Activated CD4-positive, CD25-positive, alpha-beta regulatory T cell treated with anti-CD3 and anti-CD28 coated beads, Interleukin-2, amount 50 U/mL, for 72 hours (primary cell): ENCODE data around the gene RNF126.

ENCODE experiments used
- DNase-seq: peaks from one replicate; pipeline ENCODE4 v3.0.0; 2021

RNF126 gene

GRCh38 chr19:662207-662961 is 630 bp downstream of the RNF126 start:
- DNase-seq: peak; percentile 65

DNA sequence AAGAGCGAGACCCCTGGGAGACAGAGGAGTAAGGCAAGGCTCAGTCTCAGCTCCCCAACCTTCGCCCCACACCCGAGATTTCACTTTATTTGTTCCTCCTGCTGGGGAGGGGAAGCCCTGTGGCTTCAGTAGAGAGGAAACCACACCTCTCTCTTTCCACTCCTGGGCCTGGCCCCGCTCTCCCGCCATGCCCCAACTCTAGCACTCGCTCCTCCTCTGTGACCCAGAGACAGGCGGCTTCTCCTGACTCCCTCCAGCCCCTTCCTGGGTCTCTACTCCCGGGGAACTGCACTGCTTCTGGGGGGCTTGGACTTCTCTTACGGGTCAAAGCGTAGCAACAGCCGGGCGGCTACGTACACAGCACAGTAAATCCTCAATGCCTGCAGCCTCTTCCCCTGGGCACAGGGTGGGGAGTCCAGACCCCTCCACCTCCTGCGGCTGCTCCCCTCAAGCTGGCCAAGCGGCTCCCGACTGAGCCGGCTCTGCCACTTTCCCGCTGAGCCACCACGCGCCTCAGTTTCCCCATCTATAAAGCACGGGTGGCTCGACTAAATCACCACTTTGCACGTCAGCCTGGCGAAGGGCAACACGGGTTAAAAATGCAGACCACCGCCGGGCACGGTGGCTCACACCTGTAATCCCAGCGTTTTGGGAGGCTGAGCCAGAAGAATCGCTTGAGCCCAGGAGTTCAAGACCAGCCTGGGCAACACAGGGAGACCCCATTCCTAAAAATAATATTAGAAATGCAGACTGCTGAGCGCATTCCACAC is 1.4 kb downstream of the RNF126 start:
- DNase-seq: peak; percentile 53

- DNase-seq: no peak
Measured at GRCh38 chr19:660793-661426, 2.1 kb downstream of the RNF126 start.

DNA sequence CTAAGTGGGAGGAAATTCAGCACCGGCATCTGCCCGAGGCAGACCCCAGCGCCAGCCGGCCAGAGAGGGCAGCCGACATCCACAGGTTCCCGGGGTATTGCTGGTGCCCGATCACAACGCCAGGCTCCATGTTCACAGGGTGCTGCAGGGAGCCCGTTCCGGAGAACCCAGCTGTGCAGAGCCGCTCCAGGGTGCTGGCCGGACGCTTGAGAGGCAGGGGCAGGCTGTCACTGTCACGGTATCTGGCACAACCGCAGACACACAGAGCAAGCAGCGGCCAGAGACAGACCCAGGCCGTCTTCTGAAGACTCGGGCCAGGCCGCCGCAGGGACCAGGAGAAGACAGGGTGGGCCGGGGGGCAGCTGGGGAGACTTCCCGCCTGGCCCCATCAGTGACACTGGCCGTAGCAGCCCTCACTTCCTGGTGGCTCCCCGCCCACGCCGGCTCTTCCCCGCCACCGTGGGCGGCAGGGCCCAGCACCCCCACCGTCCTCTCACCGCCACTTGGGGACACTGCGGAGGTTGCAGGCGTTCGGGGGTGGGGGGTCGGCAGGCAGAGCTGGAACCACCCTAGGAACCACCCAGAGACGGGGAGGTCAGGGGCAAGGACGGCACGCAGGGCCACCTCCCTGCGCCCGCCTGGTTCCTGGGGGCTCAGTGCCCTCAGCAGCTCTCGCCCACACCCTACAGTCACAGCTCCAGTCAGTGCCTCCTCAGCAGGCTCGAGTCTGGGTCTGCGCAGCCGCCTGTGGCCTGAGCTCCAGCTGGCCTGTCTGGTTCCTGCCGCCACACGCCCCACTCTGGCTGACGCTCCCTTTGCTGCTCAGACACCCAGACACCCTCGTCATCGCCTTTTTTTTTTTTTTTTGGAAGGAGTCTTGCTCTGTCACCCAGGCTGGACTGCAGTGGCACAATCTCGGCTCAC is 3.8 kb downstream of the RNF126 start:
- DNase-seq: no peak

DNA sequence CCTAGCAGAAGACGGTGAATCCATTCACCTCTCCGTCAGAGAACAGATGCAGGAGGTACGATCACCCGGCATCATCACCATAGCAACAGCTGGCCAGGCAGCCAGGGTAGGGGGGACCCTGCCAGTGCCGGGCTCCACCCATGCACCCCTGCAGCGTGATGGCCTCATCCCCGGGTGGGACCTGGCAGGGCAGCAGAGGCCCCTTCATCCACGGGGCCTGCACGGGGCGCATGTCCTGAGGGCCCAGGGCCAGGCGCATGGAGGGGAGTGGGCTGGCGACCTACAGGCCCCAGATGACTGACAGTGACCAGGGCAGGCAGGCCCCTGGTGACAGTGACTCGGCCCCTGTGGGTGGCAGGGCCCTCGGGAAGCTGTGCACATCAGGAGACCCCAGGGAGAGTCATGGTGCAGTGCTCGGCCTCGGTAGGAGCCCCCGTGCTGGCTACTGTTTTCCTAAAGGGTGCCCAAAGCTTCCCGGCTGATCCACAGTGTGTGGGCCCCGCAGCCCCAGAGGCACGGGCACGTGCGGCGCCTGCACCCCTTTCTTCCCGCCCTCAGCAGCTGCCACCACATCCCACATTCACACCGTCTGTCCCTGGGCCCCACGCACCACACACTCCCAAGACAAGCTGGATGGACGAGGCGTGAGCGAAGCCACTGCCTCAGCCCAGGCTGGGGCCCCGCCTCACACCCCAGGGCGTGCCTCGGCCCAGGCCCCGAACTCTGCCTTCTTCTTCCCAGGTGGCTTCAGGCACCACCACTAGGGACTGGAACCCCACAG is 4.8 kb downstream of the RNF126 start:
- DNase-seq: no peak

- no peak for DNase-seq
Measured at GRCh38 chr19:657611-658010, 5.4 kb downstream of the RNF126 start.

GRCh38 chr19:656751-657559 is 6.1 kb downstream of the RNF126 start:
- DNase-seq: no peak

GRCh38 chr19:655691-656090 is 7.3 kb downstream of the RNF126 start:
- no peak for DNase-seq

DNA sequence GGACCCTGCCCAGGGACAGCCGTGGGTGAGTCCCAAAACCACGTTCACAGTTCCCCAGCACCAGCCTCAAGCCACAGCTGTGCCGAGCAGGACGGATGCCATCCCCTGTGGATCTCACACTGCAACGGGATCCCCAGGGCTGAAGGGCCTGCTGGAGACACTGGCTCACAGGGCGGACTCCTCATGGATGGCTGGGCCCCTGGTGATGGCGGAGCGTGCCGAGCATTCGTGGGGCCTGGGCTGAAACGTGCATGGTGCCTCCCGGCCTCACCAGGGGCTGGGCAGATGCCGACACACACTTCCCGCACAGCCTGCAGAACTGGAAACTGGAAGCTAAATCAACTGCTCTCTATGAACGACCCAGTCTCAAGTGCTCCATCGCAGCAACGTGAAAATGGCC is 9.6 kb downstream of the RNF126 start:
- no peak for DNase-seq

DNA sequence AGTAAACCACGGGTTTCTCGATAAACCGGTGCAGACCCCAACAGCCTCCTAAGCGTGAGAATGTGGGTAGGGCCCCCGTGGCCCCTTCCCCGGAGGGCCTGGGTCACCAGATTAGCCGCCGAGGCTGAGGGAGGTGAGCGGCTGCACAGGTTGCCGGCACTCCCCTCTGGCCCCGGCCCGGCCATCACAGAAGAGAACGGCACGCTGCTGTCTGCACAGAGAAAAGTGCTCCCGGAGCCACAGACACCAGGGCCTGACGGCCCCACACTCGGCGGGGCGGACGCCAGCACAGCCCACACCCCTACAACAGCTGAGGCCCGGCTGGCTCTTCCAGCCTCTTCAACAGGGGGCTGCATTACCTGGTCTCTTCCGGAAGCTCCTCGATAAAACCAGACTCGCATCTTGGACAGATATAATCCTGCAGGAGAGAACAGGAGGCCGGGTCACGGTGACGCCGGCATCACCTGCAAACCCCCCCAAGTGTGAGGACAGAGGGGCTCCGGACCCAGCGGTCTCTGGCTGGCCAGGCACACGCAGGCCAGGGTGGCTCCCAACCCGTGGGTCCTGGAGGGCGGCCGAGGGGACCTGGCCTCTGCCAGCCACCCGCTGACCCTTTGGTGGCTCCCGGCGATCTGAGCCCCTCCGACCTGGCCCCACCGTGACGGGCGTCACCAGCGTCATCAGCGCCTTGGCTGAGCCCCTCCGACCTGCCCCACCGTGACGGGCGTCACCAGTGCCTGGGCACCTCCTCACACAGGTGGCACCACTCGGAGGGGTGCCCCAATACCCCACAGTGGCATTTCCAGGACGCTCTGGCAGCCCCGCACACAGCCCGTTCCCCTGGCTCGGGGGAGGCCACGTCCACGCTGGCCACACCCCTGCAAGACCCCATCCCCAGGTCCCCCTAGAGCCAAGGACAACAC is 10.3 kb downstream of the RNF126 start:
- no peak for DNase-seq

DNA sequence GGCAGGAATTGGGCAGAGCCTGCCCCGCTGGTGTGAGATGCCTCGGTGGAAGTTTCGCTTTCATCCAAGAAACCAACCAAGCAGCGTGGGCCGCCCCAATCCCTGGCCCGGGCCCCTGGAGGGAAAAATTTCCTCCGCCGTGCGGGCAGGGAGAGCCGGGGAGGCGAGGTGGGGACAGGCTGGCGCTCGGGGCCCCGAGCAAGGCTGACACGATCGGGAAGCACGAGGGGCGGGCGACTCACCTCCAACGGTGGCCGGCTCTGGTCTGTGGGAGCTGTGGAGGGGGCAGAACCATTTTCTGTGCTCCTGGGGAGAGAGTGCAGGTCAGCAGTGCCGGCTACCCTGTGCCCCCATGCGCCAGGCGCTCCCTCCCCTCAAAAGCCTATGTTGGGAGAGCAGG is 11.0 kb downstream of the RNF126 start:
- no peak for DNase-seq

GRCh38 chr19:651114-651818 is 11.7 kb downstream of the RNF126 start:
- DNase-seq: no peak

DNA sequence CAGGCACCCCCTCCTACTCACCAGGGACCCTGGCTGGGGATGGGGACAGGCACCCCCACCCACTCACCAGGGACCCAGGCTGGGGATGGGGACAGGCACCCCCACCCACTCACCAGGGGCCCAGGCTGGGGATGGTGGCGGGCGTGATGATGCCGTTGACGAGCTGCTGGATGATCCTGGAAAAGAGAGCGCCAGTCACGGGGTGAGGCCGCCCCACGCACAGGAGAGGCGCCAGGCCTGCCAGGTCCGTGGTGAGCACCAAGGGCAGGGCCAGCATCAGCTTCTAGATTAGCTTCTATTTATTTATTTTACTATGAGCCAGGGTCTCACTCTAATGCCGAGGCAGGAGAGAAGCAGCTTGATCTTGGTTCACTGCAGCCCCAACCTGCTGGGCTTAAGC is 12.9 kb downstream of the RNF126 start:
- DNase-seq: no peak

DNA sequence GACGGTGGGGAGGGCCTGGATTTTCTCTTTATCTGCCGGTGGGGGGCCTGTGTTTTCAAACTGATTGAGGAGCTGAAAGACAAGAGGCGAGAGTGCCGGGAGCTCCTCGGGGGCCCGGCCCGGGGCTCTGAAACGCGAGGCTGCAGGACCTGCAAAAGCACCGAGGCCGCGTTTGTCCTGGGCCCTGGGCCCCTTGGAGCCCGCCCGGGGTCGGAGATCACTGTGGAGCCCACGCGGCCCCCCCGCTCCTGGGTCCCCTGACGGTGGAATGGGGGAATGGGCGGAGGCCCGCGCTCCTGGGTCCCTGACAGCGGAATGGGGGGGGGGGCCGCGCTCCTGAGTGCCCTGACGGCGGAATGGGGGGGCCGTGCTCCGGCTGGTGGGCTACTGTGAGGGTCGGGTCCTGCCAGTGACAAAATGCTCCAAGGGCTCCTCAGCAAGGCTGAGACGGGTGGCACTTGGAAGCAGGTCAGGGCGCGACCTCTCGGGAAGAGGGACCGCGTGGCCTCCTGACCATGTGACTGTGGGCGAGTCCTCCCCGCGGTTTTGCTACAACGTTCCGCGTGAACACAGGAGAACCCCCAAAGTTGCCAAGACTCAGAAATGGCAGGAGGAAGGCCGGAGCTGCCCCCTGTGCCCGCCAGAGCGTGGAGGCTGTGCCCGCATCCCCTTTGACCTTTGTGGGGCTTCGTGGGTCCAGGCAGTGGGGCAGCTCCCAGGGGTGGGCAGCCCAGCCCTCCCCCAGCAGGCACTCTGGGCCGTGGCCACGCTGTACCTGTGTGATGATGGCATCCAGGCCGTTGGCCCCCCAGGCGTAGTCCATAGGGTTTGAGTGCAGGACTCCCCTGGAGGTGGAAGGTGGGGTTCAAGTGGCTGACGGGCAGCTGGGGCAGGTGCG is 13.9 kb downstream of the RNF126 start:
- DNase-seq: no peak

- DNase-seq: no peak
Measured at GRCh38 chr19:648305-648704, 14.7 kb downstream of the RNF126 start.

GRCh38 chr19:647566-648284 is 15.3 kb downstream of the RNF126 start:
- DNase-seq: no peak

DNA sequence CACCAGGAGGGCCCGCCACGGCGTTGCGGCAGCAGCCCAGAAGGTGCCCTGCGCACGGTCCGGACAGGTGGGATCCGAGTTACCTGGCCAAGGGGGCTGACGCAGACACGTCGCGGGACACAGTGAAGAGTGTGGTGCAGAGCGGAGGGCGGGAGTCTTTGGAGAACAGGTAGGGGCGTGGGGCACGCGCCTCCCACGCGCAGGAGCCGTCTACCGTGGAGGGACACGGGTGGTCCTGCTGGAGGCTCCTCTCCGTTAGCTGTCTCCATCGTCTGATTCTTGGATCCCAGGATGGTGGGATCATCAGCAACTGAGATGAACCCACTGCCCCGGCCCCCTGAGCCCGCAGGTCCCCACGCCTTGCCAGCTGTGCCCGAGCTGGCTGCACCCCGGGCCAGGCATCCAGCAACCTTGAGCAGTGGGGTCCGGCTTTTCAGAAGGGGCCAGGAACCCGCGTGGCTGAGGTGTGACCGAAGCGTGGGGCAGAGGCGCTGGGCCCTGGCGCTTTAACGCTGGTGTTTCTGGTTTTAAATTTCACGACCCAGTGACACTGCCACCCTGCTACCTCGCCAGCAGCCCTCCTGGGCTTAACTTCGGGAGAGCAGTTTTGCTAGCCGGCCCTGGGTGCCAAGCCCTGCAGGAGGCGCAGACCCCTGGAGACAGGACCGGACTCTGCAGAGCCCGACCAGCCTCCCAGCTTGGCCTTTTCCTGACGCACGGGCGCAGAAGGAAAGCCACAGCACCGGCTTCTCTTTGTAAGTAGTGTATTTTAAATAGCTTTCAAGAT is 16.0 kb downstream of the RNF126 start:
- DNase-seq: no peak
